Frontal cortex (tissue), 4 donors: ENCODE measurements around the gene MRE11. TPM values are rescaled to one million over a fixed set of nuclear protein-coding genes. Genes with fewer than 3 reads are reported as not detected.
"Not testable (repeated sequence)": the region's sequence is repeated elsewhere in the genome, so short reads cannot be mapped to it uniquely, and the experiment has no call there.

Source experiments
- DNase-seq, 2 donors: peaks; one replicate each; pipeline ENCODE4 v3.0.0; 2012; ENCODE audit warnings: low spot score in 2 of 2
- FAIRE-seq: peaks from 2 replicates; lab custom pipeline; 2012; peaks lifted over from hg19 to GRCh38; lab: Jason Lieb, UNC
- small RNA-seq: library from RNA; depleted of rRNA; stranded (forward); fragments of <200 nt; gene quantifications from one replicate; pipeline ENCODE3, GENCODE V24; 2014
- total RNA-seq: library from RNA; depleted of rRNA; stranded (reverse); fragments of >200 nt; gene quantifications from one replicate; pipeline ENCODE4 v1.2.3, GENCODE V29; 2014
- donor health status: control.
- donor health status: control.
- donor health status: control.

The MRE11 gene
- total RNA-seq, 1 donor from 2014 or later: 12.6 TPM

- FAIRE-seq, DNase-seq: not testable (repeated sequence)
These were observed 123.1 kb downstream of the MRE11 start for GRCh38 chr11:94370576-94370975.

Small RNA genes lying within 50 kb of the gene (small RNA-seq; reads per million reads assigned to genes)
- gene MIR548L: 0.31 reads per million, percentile 14 among the genes with 10 or more reads in this experiment

Other genes starting within 250 kb of the MRE11 start
- not detected for gene IZUMO1R, start 189.3 kb downstream of the MRE11 start, total RNA-seq
- 1.2 TPM for gene GPR83, start 92.4 kb downstream of the MRE11 start, total RNA-seq
- gene ANKRD49, start 140 bp upstream of the MRE11 start, total RNA-seq: 25.3 TPM
- gene C11orf97, start 18.6 kb upstream of the MRE11 start, total RNA-seq: not detected
- gene FUT4, start 50.1 kb upstream of the MRE11 start, total RNA-seq: 7.3 TPM
- gene PIWIL4, start 73.5 kb upstream of the MRE11 start, total RNA-seq: 7.7 TPM